DND-41 (cell line): ENCODE results near the gene MAN1B1.
A peak's percentile ranks its signal among the peaks of the same experiment; 100 is the strongest.
"Not testable (repeated sequence)": the region's sequence is repeated elsewhere in the genome, so short reads cannot be mapped to it uniquely, and the experiment has no call there.

Source experiments
- ATAC-seq: fragments of 200-7000 bp; cut with Tn5 transposase; 3 replicates; pipeline ENCODE4 v1.9.1; 2021; ENCODE audit warnings: low read depth; ENCODE audit not compliant: insufficient read depth
- DNase-seq: peaks from one replicate; pipeline ENCODE4 v3.0.0-alpha.2; 2020
- H2AFZ ChIP-seq: 2 replicates; pipeline ENCODE4 v1.6.0; 2012; ENCODE audit warnings: low read depth, low read length
- H3K27ac ChIP-seq: 2 replicates; pipeline ENCODE4 v1.5.1; 2012; ENCODE audit warnings: low read length, inconsistent platforms
- H3K27me3 ChIP-seq: fragments of 200-600 bp; sonication (generic); 2 replicates; pipeline ENCODE4 v1.6.0; 2012; ENCODE audit warnings: low read length, mild to moderate bottlenecking, inconsistent platforms; ENCODE audit not compliant: insufficient read depth, poor library complexity
- H3K36me3 ChIP-seq: 2 replicates; pipeline ENCODE4 v1.5.1; 2012; ENCODE audit warnings: low read length, inconsistent platforms; ENCODE audit not compliant: insufficient read depth
- H3K4me1 ChIP-seq: 2 replicates; pipeline ENCODE4 v1.5.1; 2012; ENCODE audit warnings: mild to moderate bottlenecking, low read length; ENCODE audit not compliant: insufficient read depth
- H3K4me2 ChIP-seq: 2 replicates; pipeline ENCODE4 v1.6.0; 2012; ENCODE audit warnings: mild to moderate bottlenecking, moderate library complexity, low read length, inconsistent platforms; ENCODE audit not compliant: insufficient read depth
- H3K4me3 ChIP-seq, 2 experiments: fragments of 200-600 bp in 1 of 2; shearing (Covaris generic) in 1 of 2; 2 replicates each; pipeline ENCODE4 v1.5.1; 2012 to 2016; ENCODE audit warnings: inconsistent platforms in 2 of 2, low read length in 2 of 2, mild to moderate bottlenecking in 2 of 2, low read depth in 1 of 2, moderate library complexity in 1 of 2
- H3K79me2 ChIP-seq: 2 replicates; pipeline ENCODE4 v1.6.0; 2012; ENCODE audit warnings: low read length, inconsistent platforms; ENCODE audit not compliant: insufficient read depth
- H3K9ac ChIP-seq: 2 replicates; pipeline ENCODE4 v1.6.0; 2012; ENCODE audit warnings: low read depth, mild to moderate bottlenecking, inconsistent platforms, low read length, moderate library complexity
- H3K9me3 ChIP-seq: 2 replicates; pipeline ENCODE4 v1.5.1; 2012; ENCODE audit warnings: low read length, moderate library complexity, mild to moderate bottlenecking, inconsistent platforms; ENCODE audit not compliant: insufficient read depth, severe bottlenecking
- H4K20me1 ChIP-seq: 2 replicates; pipeline ENCODE4 v1.6.0; 2012; ENCODE audit warnings: low read length; ENCODE audit not compliant: insufficient read depth
- CTCF ChIP-seq: IDR thresholded peaks from 2 replicates; pipeline ENCODE4 v1.5.1; 2012; ENCODE audit warnings: borderline replicate concordance, low read length, moderate library complexity, mild to moderate bottlenecking; ENCODE audit not compliant: poor library complexity, severe bottlenecking; ENCODE audit errors: extremely low read depth
- EZH2 ChIP-seq: IDR thresholded peaks from 3 replicates; pipeline ENCODE4 v1.6.1; 2012; ENCODE audit warnings: borderline replicate concordance, low read depth, mild to moderate bottlenecking, moderate library complexity, low read length, inconsistent platforms; ENCODE audit not compliant: severe bottlenecking

Gene MAN1B1

DNA sequence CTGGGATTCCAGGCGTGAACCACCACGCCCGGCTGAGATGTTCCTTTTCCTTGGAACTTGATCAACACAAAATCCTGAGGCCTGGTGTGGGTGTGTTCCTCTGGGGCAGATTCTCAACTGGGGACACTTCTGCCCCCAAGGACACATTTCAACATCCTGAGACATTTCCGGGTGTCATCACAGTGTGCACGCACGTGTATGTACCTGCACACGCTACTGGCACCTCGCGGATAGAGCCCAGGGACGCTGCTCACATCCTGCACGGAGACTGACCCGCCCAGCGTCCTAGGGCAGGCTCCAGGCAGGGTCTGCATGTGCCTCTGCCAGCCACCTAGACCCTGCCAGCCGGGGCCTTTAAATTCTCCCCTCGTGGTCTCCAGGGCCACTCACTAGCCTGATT, 24.4 kb upstream of the MAN1B1 start:
- no peak overlapping the region for H2AFZ ChIP-seq
- no peaks in the 10 kb centered on the region for H3K27me3 ChIP-seq
- no peak overlapping the region for H3K27ac ChIP-seq
- no peaks in the 10 kb centered on the region for H3K9me3 ChIP-seq
- H4K20me1 ChIP-seq, result peaks cover 32% of the 10 kb centered on the region
- no peaks in the 10 kb centered on the region for H3K4me1 ChIP-seq
- ATAC-seq (0 out of 3 replicates have a peak, but pooled peaks have one; percentile 18), DNase-seq (no peak)
- H3K79me2 ChIP-seq, result no peaks in the 10 kb centered on the region
- no peak overlapping the region for H3K9ac ChIP-seq
- TF ChIP-seq CTCF, result no peak
- H3K4me2 ChIP-seq, result no peak overlapping the region
- no peak overlapping the region for H3K4me3 ChIP-seq
- H3K36me3 ChIP-seq, result peaks cover 29% of the 10 kb centered on the region

DNA sequence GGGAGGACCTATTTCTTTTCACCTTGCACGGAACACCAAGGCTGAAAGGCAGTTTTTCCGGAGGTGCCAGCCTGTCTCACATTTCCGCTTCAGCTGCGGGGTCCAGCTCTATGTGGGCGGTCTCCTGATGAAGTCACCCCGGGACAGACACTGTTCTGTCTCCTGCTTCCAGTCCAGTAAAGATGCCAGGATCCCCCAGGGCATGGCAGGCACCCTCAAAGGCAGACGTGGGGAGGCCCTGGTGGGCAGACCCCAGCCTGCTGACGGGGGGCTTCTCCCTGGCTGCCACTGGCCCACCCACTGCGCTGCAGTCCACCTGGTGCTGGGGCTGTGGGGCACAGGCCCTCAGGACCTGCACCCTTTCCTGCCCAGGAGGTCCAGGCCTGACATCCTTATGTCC, 24.0 kb upstream of the MAN1B1 start:
- not testable (repeated sequence) for H3K9ac ChIP-seq, H2AFZ ChIP-seq, H3K4me3 ChIP-seq, DNase-seq, H3K4me1 ChIP-seq, H3K4me2 ChIP-seq, H3K79me2 ChIP-seq, H3K9me3 ChIP-seq, H3K27me3 ChIP-seq, H3K27ac ChIP-seq, ATAC-seq
- Histone ChIP-seq H4K20me1 (peaks cover 32% of the 10 kb centered on the region), H3K36me3 (peaks cover 29% of the 10 kb centered on the region)

DNA sequence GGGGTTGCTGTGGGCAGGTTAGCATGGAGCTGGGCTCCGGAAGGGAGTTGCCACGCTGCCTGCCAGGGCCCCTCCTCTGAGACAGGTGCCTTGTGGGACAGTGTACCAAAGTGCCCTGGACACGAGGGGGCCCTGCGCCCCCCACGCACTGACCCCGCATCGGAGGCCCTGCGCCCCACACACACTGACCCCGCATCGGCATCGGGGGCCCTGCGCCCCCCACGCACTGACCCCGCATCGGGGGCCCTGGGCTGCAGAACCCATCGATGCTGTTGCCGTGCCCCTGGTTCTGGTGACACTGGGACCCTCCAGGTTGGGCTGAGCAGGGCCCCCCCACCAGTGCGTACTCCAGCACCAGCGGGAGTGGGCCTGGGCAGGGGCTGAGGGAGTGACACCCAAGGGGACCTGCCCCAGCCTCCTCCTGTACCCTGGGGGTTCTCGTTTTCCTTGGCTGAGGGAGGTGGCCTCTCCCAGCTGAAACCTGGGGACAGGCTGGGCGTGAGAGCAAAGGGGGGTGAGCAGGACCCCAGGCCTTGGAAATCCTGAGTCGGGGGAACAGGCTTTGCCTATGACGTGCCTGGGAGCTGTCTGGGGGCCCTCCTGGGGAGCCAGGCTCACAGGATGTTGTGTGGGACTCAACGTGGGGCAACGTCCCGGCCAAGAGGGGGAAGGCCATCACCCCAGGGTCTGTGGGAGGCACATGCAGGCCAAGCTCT, 23.3 kb upstream of the MAN1B1 start:
- Histone ChIP-seq H3K79me2 (peaks cover under 1% of the 10 kb centered on the region; the same call in 1 of the 2 replicates), H4K20me1 (peaks cover 39% of the 10 kb centered on the region), H3K4me2 (no peak overlapping the region), H3K36me3 (peaks cover 29% of the 10 kb centered on the region), H3K27me3 (no peaks in the 10 kb centered on the region), H3K9me3 (no peaks in the 10 kb centered on the region), H3K9ac (no peak overlapping the region), H2AFZ (no peak overlapping the region), H3K4me1 (peaks cover 10% of the 10 kb centered on the region), H3K4me3 (no peak overlapping the region), H3K27ac (no peak overlapping the region)
- DNase-seq, result no peak
- no peak for TF ChIP-seq CTCF
- TF ChIP-seq EZH2, result no peak
- ATAC-seq, result no peak

GRCh38 chr9:137064027-137064879, 22.5 kb upstream of the MAN1B1 start:
- peaks cover 47% of the 10 kb centered on the region for H4K20me1 ChIP-seq
- H3K9ac ChIP-seq, result no peak overlapping the region
- DNase-seq (peak; percentile 52), ATAC-seq (peak; percentile 48; the same call in 2 of the 3 replicates)
- no peak overlapping the region for H3K4me3 ChIP-seq
- peaks cover 18% of the 10 kb centered on the region for H3K4me1 ChIP-seq
- no peak for TF ChIP-seq EZH2
- TF ChIP-seq CTCF, result peak; percentile 87
- H3K27ac ChIP-seq, result no peak overlapping the region
- H2AFZ ChIP-seq, result no peak overlapping the region
- H3K27me3 ChIP-seq, result no peaks in the 10 kb centered on the region
- H3K79me2 ChIP-seq, result peaks cover 8% of the 10 kb centered on the region
- H3K36me3 ChIP-seq, result peaks cover 29% of the 10 kb centered on the region
- H3K9me3 ChIP-seq, result no peaks in the 10 kb centered on the region
- no peak overlapping the region for H3K4me2 ChIP-seq
